Liver (tissue), 9 donors: ENCODE data around the gene PTPRD. TPM values are rescaled to one million over a fixed set of nuclear protein-coding genes. Genes with fewer than 3 reads are reported as not detected.

Source experiments
- DNase-seq: peaks from one replicate; pipeline ENCODE4 v3.0.0-alpha.2; 2017; ENCODE audit warnings: low spot score
- H3K27ac ChIP-seq, 2 donors: one replicate each; pipeline ENCODE4 v1.7.0; 2013; ENCODE audit warnings: inconsistent platforms in 2 of 2, low read length in 2 of 2, control low read depth in 1 of 2, low read depth in 1 of 2, mild to moderate bottlenecking in 1 of 2
- H3K27me3 ChIP-seq, 4 donors: one replicate each; pipeline versions ENCODE4 v1.6.1 to v1.7.0; 2013; ENCODE audit warnings: low read length in 3 of 4, inconsistent platforms in 1 of 4, mild to moderate bottlenecking in 1 of 4, moderate library complexity in 1 of 4; ENCODE audit not compliant: control insufficient read depth in 4 of 4, insufficient read depth in 4 of 4
- H3K36me3 ChIP-seq, 4 donors: one replicate each; pipeline versions ENCODE4 v1.6.1 to v1.7.0; 2013; ENCODE audit warnings: low read length in 3 of 4, mild to moderate bottlenecking in 3 of 4, low read depth in 1 of 4, moderate library complexity in 1 of 4; ENCODE audit not compliant: control insufficient read depth in 4 of 4, insufficient read depth in 3 of 4
- H3K4me1 ChIP-seq, 4 donors: one replicate each; pipeline versions ENCODE4 v1.6.1 to v1.7.0; 2013; ENCODE audit warnings: low read length in 3 of 4, mild to moderate bottlenecking in 3 of 4, moderate library complexity in 1 of 4; ENCODE audit not compliant: control insufficient read depth in 4 of 4, insufficient read depth in 4 of 4
- H3K4me3 ChIP-seq, 3 donors: one replicate each; pipeline versions ENCODE4 v1.6.1 to v1.7.0; 2013; ENCODE audit warnings: low read length in 3 of 3, control low read depth in 1 of 3, low read depth in 1 of 3, mild to moderate bottlenecking in 1 of 3
- H3K9ac ChIP-seq, 2 donors: one replicate each; pipeline ENCODE4 v1.7.0; 2013; ENCODE audit warnings: low read length in 2 of 2, mild to moderate bottlenecking in 2 of 2, moderate library complexity in 2 of 2, control low read depth in 1 of 2, low read depth in 1 of 2
- H3K9me3 ChIP-seq, 4 donors: one replicate each; pipeline versions ENCODE4 v1.6.1 to v1.7.0; 2013; ENCODE audit warnings: low read length in 3 of 4; ENCODE audit not compliant: control insufficient read depth in 4 of 4
- EGR1 ChIP-seq, 2 donors: IDR thresholded peaks; 2 replicates each; pipeline ENCODE4 v1.6.1; 2016 to 2018; ENCODE audit warnings: antibody characterized with exemption in 2 of 2, low read depth in 2 of 2
- FOXA1 ChIP-seq: IDR thresholded peaks from 2 replicates; pipeline ENCODE4 v1.6.1; 2016; ENCODE audit warnings: antibody characterized with exemption
- FOXA2 ChIP-seq: IDR thresholded peaks from 2 replicates; pipeline ENCODE4 v1.6.1; 2016; ENCODE audit warnings: antibody characterized with exemption
- GABPA ChIP-seq, 2 donors: IDR thresholded peaks in 1 of 2; conservative IDR thresholded peaks in 1 of 2; 2 replicates each; pipeline ENCODE4 v1.6.1; 2016; ENCODE audit warnings: antibody characterized with exemption in 2 of 2, mild to moderate bottlenecking in 1 of 2, moderate library complexity in 1 of 2
- HNF4A ChIP-seq, 2 donors: conservative IDR thresholded peaks; 2 replicates each; pipeline ENCODE4 v1.6.1; 2016; ENCODE audit warnings: antibody characterized with exemption in 2 of 2, mild to moderate bottlenecking in 2 of 2
- HNF4G ChIP-seq: IDR thresholded peaks from 2 replicates; pipeline ENCODE4 v1.6.1; 2016; ENCODE audit warnings: antibody characterized with exemption
- JUND ChIP-seq, 2 donors: IDR thresholded peaks; 2 replicates each; pipeline ENCODE4 v1.6.1; 2016; ENCODE audit warnings: antibody characterized with exemption in 2 of 2
- NR2F2 ChIP-seq: IDR thresholded peaks from 2 replicates; pipeline ENCODE4 v1.6.1; 2016; ENCODE audit warnings: antibody characterized with exemption
- RAD21 ChIP-seq, 2 donors: IDR thresholded peaks; 2 replicates each; pipeline ENCODE4 v1.6.1; 2016; ENCODE audit warnings: antibody characterized with exemption in 2 of 2, mild to moderate bottlenecking in 2 of 2
- SP1 ChIP-seq: IDR thresholded peaks from 2 replicates; pipeline ENCODE4 v1.6.1; 2018; ENCODE audit warnings: antibody characterized with exemption, mild to moderate bottlenecking
- TAF1 ChIP-seq: conservative IDR thresholded peaks from 2 replicates; pipeline ENCODE4 v1.6.1; 2016; ENCODE audit warnings: antibody characterized with exemption, mild to moderate bottlenecking
- YY1 ChIP-seq: IDR thresholded peaks from 2 replicates; pipeline ENCODE4 v1.6.1; 2016; ENCODE audit warnings: antibody characterized with exemption, mild to moderate bottlenecking
- WGBS: extraction: QIAGEN DNeasy Blood & Tissue Kit; methylation state at CpG from one replicate; pipeline ENCODE4 v1.1.7; 2013; 5-methylcytosine and 5-hydroxymethylcytosine counted together
- polyA plus RNA-seq, 2 donors: library from polyadenylated mRNA; stranded (reverse) in 1 of 2; unstranded in 1 of 2; fragments of 200-250 nt in 1 of 2; fragments of >200 nt in 1 of 2; fragmentation: Nextera tagmentation in 1 of 2; extraction: Ambion mirVana in 1 of 2; gene quantifications; one replicate each; pipeline versions ENCODE4 v1.2.1 to v1.2.3, GENCODE V29; 2013 to 2015
- total RNA-seq, 2 donors: library from RNA; depleted of rRNA; stranded (reverse); fragments of >200 nt; gene quantifications; one replicate each; pipeline ENCODE4 v1.2.3, GENCODE V29; 2014
- TF ChIP-seq, protein P1 (sequence below): fragments of 150-350 bp; IDR thresholded peaks from 2 replicates; pipeline ENCODE4 v1.5.1; 2017; ENCODE audit warnings: improper control_type of control experiment, low read depth, low read length; ENCODE audit not compliant: missing input control
- TF ChIP-seq, protein P2 (sequence below): IDR thresholded peaks from 2 replicates; pipeline ENCODE4 v1.6.1; 2016; ENCODE audit warnings: antibody characterized with exemption
- TF ChIP-seq, protein P3 (sequence below): IDR thresholded peaks from 2 replicates; pipeline ENCODE4 v1.6.1; 2016; ENCODE audit warnings: antibody characterized with exemption
- TF ChIP-seq, protein P4 (sequence below): IDR thresholded peaks from 2 replicates; pipeline ENCODE4 v1.6.1; 2016; ENCODE audit warnings: antibody characterized with exemption
- TF ChIP-seq, protein P5 (sequence below): IDR thresholded peaks from 2 replicates; pipeline ENCODE4 v1.6.1; 2016; ENCODE audit warnings: antibody characterized with exemption, mild to moderate bottlenecking
- donor health status: healthy.
- donor health status: healthy.
- donor health status: healthy.
- donor health status: healthy.
- donor health status: healthy.

The PTPRD gene
- total and polyA plus RNA-seq, 4 donors = 0.78 to 34.2 (median 4.7) TPM

DNA sequence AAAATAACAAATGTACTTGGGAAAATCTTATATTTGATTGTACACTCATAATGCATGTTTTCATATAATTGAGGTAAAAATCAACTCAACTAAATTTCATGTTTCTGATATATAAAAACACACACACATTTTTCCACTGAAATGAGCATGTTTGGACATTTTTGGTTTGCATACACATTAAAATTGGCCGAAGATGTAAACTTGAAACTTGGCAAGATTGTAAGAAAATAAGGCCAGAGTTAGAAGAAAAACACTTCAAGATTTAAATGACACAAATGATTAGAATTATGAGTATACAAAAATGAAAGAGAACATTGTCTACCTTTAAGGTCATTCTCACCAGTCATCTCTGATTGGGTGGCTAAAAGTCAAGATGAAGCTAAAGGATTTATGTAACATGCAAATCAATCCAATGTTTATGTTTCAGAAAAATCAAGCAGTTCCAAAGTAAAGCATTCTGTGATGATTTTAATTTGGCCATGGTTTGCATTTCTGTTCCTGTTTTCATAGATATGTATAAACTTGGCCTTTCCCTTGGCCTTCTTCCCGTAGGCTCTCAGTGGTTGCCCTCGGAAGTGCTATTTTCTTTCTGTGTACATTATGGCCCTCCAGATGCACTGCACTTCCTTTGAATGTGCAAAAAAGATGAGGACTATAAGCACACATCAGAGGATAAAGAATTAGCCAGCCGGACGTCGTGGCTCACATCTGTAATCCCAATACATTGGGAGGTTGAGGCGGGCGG, 1707.9 kb downstream of the PTPRD start:
- Histone ChIP-seq H3K4me3 (no peak overlapping the region), H3K4me1 (no peaks in the 10 kb centered on the region), H3K27ac (no peak overlapping the region), H3K36me3 (no peaks in the 10 kb centered on the region), H3K9me3 (no peaks in the 10 kb centered on the region), H3K9ac (no peak overlapping the region), H3K27me3 (no peaks in the 10 kb centered on the region)
- 85% methylated on average over 8 of the region's 8 CpGs for WGBS
- no peak for DNase-seq
- TF ChIP-seq, protein P1, sequence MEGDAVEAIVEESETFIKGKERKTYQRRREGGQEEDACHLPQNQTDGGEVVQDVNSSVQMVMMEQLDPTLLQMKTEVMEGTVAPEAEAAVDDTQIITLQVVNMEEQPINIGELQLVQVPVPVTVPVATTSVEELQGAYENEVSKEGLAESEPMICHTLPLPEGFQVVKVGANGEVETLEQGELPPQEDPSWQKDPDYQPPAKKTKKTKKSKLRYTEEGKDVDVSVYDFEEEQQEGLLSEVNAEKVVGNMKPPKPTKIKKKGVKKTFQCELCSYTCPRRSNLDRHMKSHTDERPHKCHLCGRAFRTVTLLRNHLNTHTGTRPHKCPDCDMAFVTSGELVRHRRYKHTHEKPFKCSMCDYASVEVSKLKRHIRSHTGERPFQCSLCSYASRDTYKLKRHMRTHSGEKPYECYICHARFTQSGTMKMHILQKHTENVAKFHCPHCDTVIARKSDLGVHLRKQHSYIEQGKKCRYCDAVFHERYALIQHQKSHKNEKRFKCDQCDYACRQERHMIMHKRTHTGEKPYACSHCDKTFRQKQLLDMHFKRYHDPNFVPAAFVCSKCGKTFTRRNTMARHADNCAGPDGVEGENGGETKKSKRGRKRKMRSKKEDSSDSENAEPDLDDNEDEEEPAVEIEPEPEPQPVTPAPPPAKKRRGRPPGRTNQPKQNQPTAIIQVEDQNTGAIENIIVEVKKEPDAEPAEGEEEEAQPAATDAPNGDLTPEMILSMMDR = no peak
- TF ChIP-seq GABPA (IDR thresholded peaks at IDR 0.05 in 1 of 2, conservative IDR thresholded peaks at IDR 0.05 in 1 of 2) = no peak
- no peak for TF ChIP-seq FOXA2
- TF ChIP-seq, protein P2, sequence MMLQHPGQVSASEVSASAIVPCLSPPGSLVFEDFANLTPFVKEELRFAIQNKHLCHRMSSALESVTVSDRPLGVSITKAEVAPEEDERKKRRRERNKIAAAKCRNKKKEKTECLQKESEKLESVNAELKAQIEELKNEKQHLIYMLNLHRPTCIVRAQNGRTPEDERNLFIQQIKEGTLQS = no peak
- TF ChIP-seq HNF4A (conservative IDR thresholded peaks at IDR 0.05) = no peak

DNA sequence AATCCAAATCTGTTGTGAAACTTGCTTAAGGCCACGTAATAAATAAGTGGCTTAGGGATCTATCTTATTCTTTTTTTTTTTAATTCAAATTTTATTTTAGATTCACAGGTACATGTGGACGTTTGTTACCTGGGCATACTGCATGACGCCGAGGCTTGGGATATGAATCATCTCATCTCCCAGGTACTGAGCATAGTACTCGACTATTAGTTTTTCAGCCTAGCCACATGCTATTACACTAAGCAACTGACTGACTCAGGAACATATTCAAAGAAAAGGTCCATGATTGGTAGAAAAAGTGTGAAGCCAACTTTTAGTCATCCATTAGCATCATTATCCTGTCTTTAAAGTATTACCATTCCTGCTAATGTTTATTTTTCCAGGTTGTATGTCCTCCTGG, 1709.7 kb downstream of the PTPRD start:
- no peaks in the 10 kb centered on the region for H3K36me3 ChIP-seq
- no peaks in the 10 kb centered on the region for H3K4me1 ChIP-seq
- no peak overlapping the region for H3K4me3 ChIP-seq
- H3K9me3 ChIP-seq = no peaks in the 10 kb centered on the region
- no peak overlapping the region for H3K9ac ChIP-seq
- TF ChIP-seq FOXA2 = no peak
- TF ChIP-seq, protein P3, sequence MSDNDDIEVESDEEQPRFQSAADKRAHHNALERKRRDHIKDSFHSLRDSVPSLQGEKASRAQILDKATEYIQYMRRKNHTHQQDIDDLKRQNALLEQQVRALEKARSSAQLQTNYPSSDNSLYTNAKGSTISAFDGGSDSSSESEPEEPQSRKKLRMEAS = no peak
- TF ChIP-seq SP1 = no peak
- TF ChIP-seq, protein P4, sequence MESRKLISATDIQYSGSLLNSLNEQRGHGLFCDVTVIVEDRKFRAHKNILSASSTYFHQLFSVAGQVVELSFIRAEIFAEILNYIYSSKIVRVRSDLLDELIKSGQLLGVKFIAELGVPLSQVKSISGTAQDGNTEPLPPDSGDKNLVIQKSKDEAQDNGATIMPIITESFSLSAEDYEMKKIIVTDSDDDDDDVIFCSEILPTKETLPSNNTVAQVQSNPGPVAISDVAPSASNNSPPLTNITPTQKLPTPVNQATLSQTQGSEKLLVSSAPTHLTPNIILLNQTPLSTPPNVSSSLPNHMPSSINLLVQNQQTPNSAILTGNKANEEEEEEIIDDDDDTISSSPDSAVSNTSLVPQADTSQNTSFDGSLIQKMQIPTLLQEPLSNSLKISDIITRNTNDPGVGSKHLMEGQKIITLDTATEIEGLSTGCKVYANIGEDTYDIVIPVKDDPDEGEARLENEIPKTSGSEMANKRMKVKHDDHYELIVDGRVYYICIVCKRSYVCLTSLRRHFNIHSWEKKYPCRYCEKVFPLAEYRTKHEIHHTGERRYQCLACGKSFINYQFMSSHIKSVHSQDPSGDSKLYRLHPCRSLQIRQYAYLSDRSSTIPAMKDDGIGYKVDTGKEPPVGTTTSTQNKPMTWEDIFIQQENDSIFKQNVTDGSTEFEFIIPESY = no peak
- TF ChIP-seq HNF4G = no peak
- TF ChIP-seq EGR1 (IDR thresholded peaks at IDR 0.05; ENCODE audit: low read depth in 2 of 2) = no peak
- TF ChIP-seq, protein P2 = no peak
- no peak for TF ChIP-seq RAD21 (IDR thresholded peaks at IDR 0.05)
- no peak for TF ChIP-seq GABPA (IDR thresholded peaks at IDR 0.05 in 1 of 2, conservative IDR thresholded peaks at IDR 0.05 in 1 of 2)
- no peak for TF ChIP-seq FOXA1
- no peak for TF ChIP-seq HNF4A (conservative IDR thresholded peaks at IDR 0.05)
- no peak for TF ChIP-seq JUND (IDR thresholded peaks at IDR 0.05)
- TF ChIP-seq, protein P5, sequence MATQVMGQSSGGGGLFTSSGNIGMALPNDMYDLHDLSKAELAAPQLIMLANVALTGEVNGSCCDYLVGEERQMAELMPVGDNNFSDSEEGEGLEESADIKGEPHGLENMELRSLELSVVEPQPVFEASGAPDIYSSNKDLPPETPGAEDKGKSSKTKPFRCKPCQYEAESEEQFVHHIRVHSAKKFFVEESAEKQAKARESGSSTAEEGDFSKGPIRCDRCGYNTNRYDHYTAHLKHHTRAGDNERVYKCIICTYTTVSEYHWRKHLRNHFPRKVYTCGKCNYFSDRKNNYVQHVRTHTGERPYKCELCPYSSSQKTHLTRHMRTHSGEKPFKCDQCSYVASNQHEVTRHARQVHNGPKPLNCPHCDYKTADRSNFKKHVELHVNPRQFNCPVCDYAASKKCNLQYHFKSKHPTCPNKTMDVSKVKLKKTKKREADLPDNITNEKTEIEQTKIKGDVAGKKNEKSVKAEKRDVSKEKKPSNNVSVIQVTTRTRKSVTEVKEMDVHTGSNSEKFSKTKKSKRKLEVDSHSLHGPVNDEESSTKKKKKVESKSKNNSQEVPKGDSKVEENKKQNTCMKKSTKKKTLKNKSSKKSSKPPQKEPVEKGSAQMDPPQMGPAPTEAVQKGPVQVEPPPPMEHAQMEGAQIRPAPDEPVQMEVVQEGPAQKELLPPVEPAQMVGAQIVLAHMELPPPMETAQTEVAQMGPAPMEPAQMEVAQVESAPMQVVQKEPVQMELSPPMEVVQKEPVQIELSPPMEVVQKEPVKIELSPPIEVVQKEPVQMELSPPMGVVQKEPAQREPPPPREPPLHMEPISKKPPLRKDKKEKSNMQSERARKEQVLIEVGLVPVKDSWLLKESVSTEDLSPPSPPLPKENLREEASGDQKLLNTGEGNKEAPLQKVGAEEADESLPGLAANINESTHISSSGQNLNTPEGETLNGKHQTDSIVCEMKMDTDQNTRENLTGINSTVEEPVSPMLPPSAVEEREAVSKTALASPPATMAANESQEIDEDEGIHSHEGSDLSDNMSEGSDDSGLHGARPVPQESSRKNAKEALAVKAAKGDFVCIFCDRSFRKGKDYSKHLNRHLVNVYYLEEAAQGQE = no peak
- no peak for TF ChIP-seq YY1
- no peak for TF ChIP-seq NR2F2
- no peak for TF ChIP-seq TAF1
- H3K27ac ChIP-seq = no peak overlapping the region
- H3K27me3 ChIP-seq = no peaks in the 10 kb centered on the region
- WGBS = 78% methylated on average over 5 of the region's 5 CpGs
- DNase-seq = no peak
